Ovary (tissue), 3 donors: ENCODE data around the gene COMMD7.

ENCODE experiments used
- EP300 ChIP-seq: sonication (generic); formaldehyde crosslinking; IDR thresholded peaks from one replicate; pipeline ENCODE4 v1.6.1; 2017; ENCODE audit warnings: antibody characterized with exemption
- TF ChIP-seq, protein P1 (sequence below), 3 donors: fragments of 450-650 bp in 2 of 3; fragments of 200-600 bp in 1 of 3; IDR thresholded peaks; one replicate each; pipeline versions ENCODE4 v1.5.1 to v1.8.0; 2016 to 2022; ENCODE audit warnings: antibody characterized with exemption in 3 of 3, mild to moderate bottlenecking in 1 of 3
- donor health status: DM: no; HTN: no; CAD: no.

DNA sequence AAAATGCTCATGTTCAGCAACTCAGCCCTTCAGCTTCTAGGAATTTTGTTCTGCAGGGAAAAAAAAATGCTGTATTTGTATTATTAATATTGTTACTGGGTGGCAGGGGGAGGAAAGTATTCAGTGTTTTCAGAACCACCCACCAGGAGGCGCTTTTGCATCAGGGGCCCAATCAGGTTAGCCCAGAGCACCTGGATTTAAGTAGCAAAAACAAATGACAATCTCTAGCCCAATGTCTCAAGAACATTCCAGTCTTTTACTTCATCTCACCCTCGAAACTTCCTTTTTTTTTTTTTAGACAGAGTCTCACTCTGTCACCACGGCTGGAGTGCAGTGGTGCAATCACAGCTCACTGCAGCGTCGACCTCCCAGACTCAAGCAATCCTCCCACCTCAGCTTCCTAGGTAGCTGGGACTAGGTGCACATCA is 68.9 kb downstream of the COMMD7 start:
- TF ChIP-seq, protein P1, sequence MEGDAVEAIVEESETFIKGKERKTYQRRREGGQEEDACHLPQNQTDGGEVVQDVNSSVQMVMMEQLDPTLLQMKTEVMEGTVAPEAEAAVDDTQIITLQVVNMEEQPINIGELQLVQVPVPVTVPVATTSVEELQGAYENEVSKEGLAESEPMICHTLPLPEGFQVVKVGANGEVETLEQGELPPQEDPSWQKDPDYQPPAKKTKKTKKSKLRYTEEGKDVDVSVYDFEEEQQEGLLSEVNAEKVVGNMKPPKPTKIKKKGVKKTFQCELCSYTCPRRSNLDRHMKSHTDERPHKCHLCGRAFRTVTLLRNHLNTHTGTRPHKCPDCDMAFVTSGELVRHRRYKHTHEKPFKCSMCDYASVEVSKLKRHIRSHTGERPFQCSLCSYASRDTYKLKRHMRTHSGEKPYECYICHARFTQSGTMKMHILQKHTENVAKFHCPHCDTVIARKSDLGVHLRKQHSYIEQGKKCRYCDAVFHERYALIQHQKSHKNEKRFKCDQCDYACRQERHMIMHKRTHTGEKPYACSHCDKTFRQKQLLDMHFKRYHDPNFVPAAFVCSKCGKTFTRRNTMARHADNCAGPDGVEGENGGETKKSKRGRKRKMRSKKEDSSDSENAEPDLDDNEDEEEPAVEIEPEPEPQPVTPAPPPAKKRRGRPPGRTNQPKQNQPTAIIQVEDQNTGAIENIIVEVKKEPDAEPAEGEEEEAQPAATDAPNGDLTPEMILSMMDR (IDR thresholded peaks at IDR 0.05): no peak
- TF ChIP-seq EP300: no peak
